ENCODE results near the gene C17orf107.

C17orf107 gene

GRCh38 chr17:4872786-4873185 is 26.6 kb upstream of the C17orf107 start:
- no peak for DNase-seq (ENCODE audit: low read depth in 2 of 2)

GRCh38 chr17:4877089-4877488 is 22.2 kb upstream of the C17orf107 start:
- no peak for DNase-seq (ENCODE audit: low read depth in 2 of 2)

GRCh38 chr17:4879601-4880000 is 19.7 kb upstream of the C17orf107 start:
- no peak for DNase-seq (ENCODE audit: low read depth in 2 of 2)

- no peak for DNase-seq (ENCODE audit: low read depth in 2 of 2)
These were observed 18.5 kb upstream of the C17orf107 start for GRCh38 chr17:4880857-4881256.

GRCh38 chr17:4881761-4882555 is 17.4 kb upstream of the C17orf107 start:
- peak; percentile 62 to 65 for DNase-seq (ENCODE audit: low read depth in 2 of 2)

- no peak for DNase-seq (ENCODE audit: low read depth in 2 of 2)
These were observed 14.8 kb upstream of the C17orf107 start for GRCh38 chr17:4884489-4884888.

- no peak for DNase-seq (ENCODE audit: low read depth in 2 of 2)
These were observed 12.5 kb upstream of the C17orf107 start for GRCh38 chr17:4886830-4887229.

GRCh38 chr17:4887581-4887980 is 11.8 kb upstream of the C17orf107 start:
- DNase-seq (ENCODE audit: low read depth in 2 of 2) = no peak

- no peak for DNase-seq (ENCODE audit: low read depth in 2 of 2)
These were observed 7.6 kb upstream of the C17orf107 start for GRCh38 chr17:4891411-4892410.

GRCh38 chr17:4892499-4893221 is 6.7 kb upstream of the C17orf107 start:
- no peak for DNase-seq (ENCODE audit: low read depth in 2 of 2)

GRCh38 chr17:4893272-4893671 is 6.1 kb upstream of the C17orf107 start:
- no peak for DNase-seq (ENCODE audit: low read depth in 2 of 2)

GRCh38 chr17:4893721-4894560 is 5.4 kb upstream of the C17orf107 start:
- no peak for DNase-seq (ENCODE audit: low read depth in 2 of 2)

GRCh38 chr17:4895121-4895520 is 4.2 kb upstream of the C17orf107 start:
- DNase-seq (ENCODE audit: low read depth in 2 of 2) = no peak

- DNase-seq (ENCODE audit: low read depth in 2 of 2) = no peak
These were observed 3.5 kb upstream of the C17orf107 start for GRCh38 chr17:4895657-4896331.

- no peak for DNase-seq (ENCODE audit: low read depth in 2 of 2)
These were observed 2.8 kb upstream of the C17orf107 start for GRCh38 chr17:4896332-4897197.

- DNase-seq (ENCODE audit: low read depth in 2 of 2) = no peak
These were observed 2.1 kb upstream of the C17orf107 start for GRCh38 chr17:4897198-4897687.

GRCh38 chr17:4897785-4898184 is 1.6 kb upstream of the C17orf107 start:
- no peak for DNase-seq (ENCODE audit: low read depth in 2 of 2)

- DNase-seq (ENCODE audit: low read depth in 2 of 2) = no peak
These were observed 985 bp upstream of the C17orf107 start for GRCh38 chr17:4898351-4898750.

- DNase-seq (ENCODE audit: low read depth in 2 of 2) = no peak
These were observed 409 bp upstream of the C17orf107 start for GRCh38 chr17:4898927-4899326.

Measured in stimulated activated CD4-positive, alpha-beta T cell treated with anti-CD3 and anti-CD28 coated beads, Interleukin-1b, Interleukin-23, amount 100 ng/mL, for 4 hours (primary cell).